H1 (cell line): ENCODE results near the gene RPS6KA4.

Source experiments
- ATF3 ChIP-seq: IDR thresholded peaks from 2 replicates; pipeline ENCODE4 v1.6.1; 2011; ENCODE audit warnings: low read depth, mild to moderate bottlenecking, low read length; ENCODE audit not compliant: insufficient read depth
- CREB1 ChIP-seq: IDR thresholded peaks from 2 replicates; pipeline ENCODE4 v1.6.1; 2012; ENCODE audit warnings: inconsistent platforms
- EZH2 ChIP-seq: fragments of 200-600 bp; sonication (generic); IDR thresholded peaks from 2 replicates; pipeline ENCODE4 v1.7.1; 2012; ENCODE audit warnings: low read depth, mild to moderate bottlenecking, moderate library complexity, low read length, inconsistent platforms; ENCODE audit not compliant: severe bottlenecking
- GTF2F1 ChIP-seq: IDR thresholded peaks from 2 replicates; pipeline ENCODE4 v1.6.1; 2012; ENCODE audit warnings: low read depth, low read length, improper control_type of control experiment, borderline replicate concordance
- KDM5A ChIP-seq: fragments of 200-600 bp; IDR thresholded peaks from 2 replicates; pipeline ENCODE4 v1.7.1; 2012; ENCODE audit warnings: mild to moderate bottlenecking, low read length, inconsistent platforms, mixed read lengths
- NRF1 ChIP-seq: IDR thresholded peaks from 2 replicates; pipeline ENCODE4 v1.6.1; 2011; ENCODE audit warnings: mild to moderate bottlenecking, low read depth, low read length, improper control_type of control experiment
- POLR2A ChIP-seq, 2 experiments: IDR thresholded peaks; 1 replicate in 1 of 2; 2 replicates in 1 of 2; pipeline ENCODE4 v1.6.1; 2011; ENCODE audit warnings: low read depth in 2 of 2, low read length in 2 of 2, mild to moderate bottlenecking in 2 of 2; ENCODE audit errors: control extremely low read depth in 1 of 2
- POU5F1 ChIP-seq: IDR thresholded peaks from 2 replicates; pipeline ENCODE4 v1.6.1; 2011; ENCODE audit warnings: low read depth, mild to moderate bottlenecking, low read length, moderate library complexity
- RNF2 ChIP-seq: fragments of 200-900, 300-1000 bp; sonication (generic); IDR thresholded peaks from 2 replicates; pipeline ENCODE4 v1.7.1; 2016; ENCODE audit warnings: borderline replicate concordance, low read depth, mild to moderate bottlenecking, antibody characterized with exemption, low read length; ENCODE audit not compliant: poor library complexity, severe bottlenecking; ENCODE audit errors: missing control alignments
- TAF1 ChIP-seq: IDR thresholded peaks from 2 replicates; pipeline ENCODE4 v1.6.1; 2011; ENCODE audit warnings: mild to moderate bottlenecking, low read depth, low read length
- TEAD4 ChIP-seq: IDR thresholded peaks from 2 replicates; pipeline ENCODE4 v1.6.1; 2012; ENCODE audit warnings: low read depth, low read length, inconsistent platforms, mixed read lengths
- TF ChIP-seq, protein P1 (sequence below), 3 experiments: IDR thresholded peaks; 1 replicate in 2 of 3; 2 replicates in 1 of 3; pipeline versions ENCODE4 v1.5.1 to v1.6.1; 2011; ENCODE audit warnings: low read length in 3 of 3, mild to moderate bottlenecking in 3 of 3, inconsistent platforms in 2 of 3, low read depth in 1 of 3, moderate library complexity in 1 of 3; ENCODE audit not compliant: insufficient read depth in 1 of 3; ENCODE audit errors: control extremely low read depth in 1 of 3

DNA sequence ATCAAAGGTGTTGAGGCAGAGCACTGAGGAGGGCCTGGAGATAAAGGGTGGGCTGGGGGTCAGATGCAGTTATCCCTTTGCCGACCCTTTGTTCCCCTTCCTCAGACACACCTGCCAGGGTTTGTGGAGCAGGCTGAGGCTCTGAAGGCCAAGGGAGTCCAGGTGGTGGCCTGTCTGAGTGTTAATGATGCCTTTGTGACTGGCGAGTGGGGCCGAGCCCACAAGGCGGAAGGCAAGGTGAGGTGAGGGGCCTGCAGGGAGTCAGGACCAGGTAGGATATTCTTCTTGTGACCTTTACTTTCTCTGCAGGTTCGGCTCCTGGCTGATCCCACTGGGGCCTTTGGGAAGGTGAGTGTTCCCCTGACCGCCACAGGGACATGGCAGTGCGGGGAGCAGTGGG is 38.4 kb upstream of the RPS6KA4 start:
- no peak for TF ChIP-seq RNF2
- TF ChIP-seq, protein P1, sequence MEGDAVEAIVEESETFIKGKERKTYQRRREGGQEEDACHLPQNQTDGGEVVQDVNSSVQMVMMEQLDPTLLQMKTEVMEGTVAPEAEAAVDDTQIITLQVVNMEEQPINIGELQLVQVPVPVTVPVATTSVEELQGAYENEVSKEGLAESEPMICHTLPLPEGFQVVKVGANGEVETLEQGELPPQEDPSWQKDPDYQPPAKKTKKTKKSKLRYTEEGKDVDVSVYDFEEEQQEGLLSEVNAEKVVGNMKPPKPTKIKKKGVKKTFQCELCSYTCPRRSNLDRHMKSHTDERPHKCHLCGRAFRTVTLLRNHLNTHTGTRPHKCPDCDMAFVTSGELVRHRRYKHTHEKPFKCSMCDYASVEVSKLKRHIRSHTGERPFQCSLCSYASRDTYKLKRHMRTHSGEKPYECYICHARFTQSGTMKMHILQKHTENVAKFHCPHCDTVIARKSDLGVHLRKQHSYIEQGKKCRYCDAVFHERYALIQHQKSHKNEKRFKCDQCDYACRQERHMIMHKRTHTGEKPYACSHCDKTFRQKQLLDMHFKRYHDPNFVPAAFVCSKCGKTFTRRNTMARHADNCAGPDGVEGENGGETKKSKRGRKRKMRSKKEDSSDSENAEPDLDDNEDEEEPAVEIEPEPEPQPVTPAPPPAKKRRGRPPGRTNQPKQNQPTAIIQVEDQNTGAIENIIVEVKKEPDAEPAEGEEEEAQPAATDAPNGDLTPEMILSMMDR (IDR thresholded peaks at IDR 0.05; ENCODE audit: control extremely low read depth in 1 of 3, insufficient read depth in 1 of 3, low read depth in 1 of 3, low read length in 3 of 3) = no peak
- no peak for TF ChIP-seq KDM5A
- TF ChIP-seq TAF1 = no peak
- TF ChIP-seq CREB1 = no peak
- TF ChIP-seq POLR2A (IDR thresholded peaks at IDR 0.05; ENCODE audit: control extremely low read depth in 1 of 2, low read depth in 2 of 2, low read length in 2 of 2) = no peak
- TF ChIP-seq ATF3 = no peak
- no peak for TF ChIP-seq EZH2
- no peak for TF ChIP-seq GTF2F1
- TF ChIP-seq TEAD4 = no peak
- no peak for TF ChIP-seq POU5F1
- no peak for TF ChIP-seq NRF1
